Activated CD8-positive, alpha-beta memory T cell treated with anti-CD3 and anti-CD28 coated beads, Interleukin-2, amount 10 ng/mL, durations not matched to agents 7 days and 5 days (primary cell): ENCODE results near the gene ABT1. TPM values are rescaled to one million over a fixed set of nuclear protein-coding genes. Genes with fewer than 3 reads are reported as not detected.
A peak's percentile ranks its signal among the peaks of the same experiment; 100 is the strongest.

Experiments used
- ATAC-seq: fragments of 150-1000 bp; cut with Tn5 transposase; one replicate; pipeline ENCODE4 v1.10.0; 2021; ENCODE audit warnings: moderate library complexity
- CTCF ChIA-PET: fragments of 350-600 bp; sonication (Branson Sonifier 250); formaldehyde crosslinking; loops from one replicate; lab custom pipeline; 2021; ENCODE audit warnings: antibody characterized with exemption; lab: Charles Lee
- DNase-seq: peaks from one replicate; pipeline ENCODE4 v3.0.0-alpha.2; 2020
- H3K27ac Mint-ChIP-seq: one replicate; pipeline ENCODE4 v1.8.0; 2021; ENCODE audit warnings: mild to moderate bottlenecking, mixed read lengths
- H3K27me3 Mint-ChIP-seq: one replicate; pipeline ENCODE4 v1.8.0; 2021; ENCODE audit warnings: mixed read lengths
- H3K36me3 Mint-ChIP-seq: one replicate; pipeline ENCODE4 v1.8.0; 2021; ENCODE audit warnings: mild to moderate bottlenecking, mixed read lengths
- H3K4me1 Mint-ChIP-seq: one replicate; pipeline ENCODE4 v1.8.0; 2021; ENCODE audit warnings: mixed read lengths
- H3K4me3 Mint-ChIP-seq: one replicate; pipeline ENCODE4 v1.8.0; 2021; ENCODE audit warnings: mild to moderate bottlenecking, moderate library complexity, mixed read lengths
- H3K9me3 Mint-ChIP-seq: one replicate; pipeline ENCODE4 v1.8.0; 2022; ENCODE audit warnings: low read depth, mixed read lengths
- total RNA-seq, 2 experiments: library from RNA; stranded (reverse); gene quantifications; one replicate each; pipeline ENCODE4 v1.2.3, GENCODE V29; 2021

Gene ABT1
- total RNA-seq, 2 experiments from 2014 or later = 23.4 to 30.0 TPM

- ATAC-seq (no peak), DNase-seq (peak; percentile 63)
- Mint-ChIP-seq H3K4me1 (peaks cover 15% of the 10 kb centered on the region), H3K4me3 (no peak overlapping the region), H3K9me3 (no peaks in the 10 kb centered on the region), H3K27me3 (no peaks in the 10 kb centered on the region), H3K36me3 (no peaks in the 10 kb centered on the region), H3K27ac (peak overlapping the region; percentile 15)
- CTCF ChIA-PET = interaction anchor here (1.1 to 8.6 kb wide), 5 partner anchors 10 to 53 kb away, joined by 3 to 60 read pairs (median 6); partner anchors contain the start of gene HMGN4
Observed at GRCh38 chr6:26556263-26557070, 40.3 kb upstream of the ABT1 start.

- no peak for DNase-seq
- Mint-ChIP-seq H3K36me3 (no peaks in the 10 kb centered on the region), H3K4me3 (no peak overlapping the region), H3K4me1 (no peaks in the 10 kb centered on the region), H3K9me3 (no peaks in the 10 kb centered on the region), H3K27ac (no peak overlapping the region), H3K27me3 (no peaks in the 10 kb centered on the region)
- CTCF ChIA-PET = interaction anchor here (1.1 to 2.6 kb wide), 2 partner anchors 29 to 220 kb away, joined by 3 to 6 read pairs; no protein-coding TSS in a partner anchor
- no peak for ATAC-seq
Observed at GRCh38 chr6:26561533-26562466, 35.0 kb upstream of the ABT1 start.

- Mint-ChIP-seq H3K9me3 (no peaks in the 10 kb centered on the region), H3K27ac (no peak overlapping the region), H3K4me3 (no peak overlapping the region), H3K4me1 (peaks cover 4% of the 10 kb centered on the region), H3K36me3 (peaks cover under 1% of the 10 kb centered on the region), H3K27me3 (peaks cover under 1% of the 10 kb centered on the region)
- no peak for ATAC-seq
- no peak for DNase-seq
- CTCF ChIA-PET = interaction anchor here (1.0 to 1.3 kb wide), 4 partner anchors 9 to 217 kb away, joined by 3 to 4 read pairs (median 4); no protein-coding TSS in a partner anchor
Observed at GRCh38 chr6:26563488-26563887, 33.3 kb upstream of the ABT1 start.

- H3K27ac Mint-ChIP-seq = peak overlapping the region; percentile 93
Observed at GRCh38 chr6:26568601-26569432, 27.9 kb upstream of the ABT1 start.

GRCh38 chr6:26569433-26569764 is 27.4 kb upstream of the ABT1 start:
- H3K9me3 Mint-ChIP-seq = no peaks in the 10 kb centered on the region
- ATAC-seq (no peak), DNase-seq (no peak)
- peaks cover 5% of the 10 kb centered on the region for H3K27me3 Mint-ChIP-seq
- peak overlapping the region; percentile 93 for H3K27ac Mint-ChIP-seq
- H3K4me3 Mint-ChIP-seq = peak overlapping the region; percentile 98
- CTCF ChIA-PET = interaction anchor here (0.7 to 6.0 kb wide), 18 partner anchors 9 to 299 kb away, joined by 3 to 68 read pairs (median 6); partner anchors contain the start of gene HMGN4
- H3K36me3 Mint-ChIP-seq = peaks cover 3% of the 10 kb centered on the region
- peaks cover 38% of the 10 kb centered on the region for H3K4me1 Mint-ChIP-seq

More at GRCh38 chr6:26568601-26569432, 27.9 kb upstream of the ABT1 start:
- H3K27me3 Mint-ChIP-seq = peaks cover 5% of the 10 kb centered on the region
- no peaks in the 10 kb centered on the region for H3K9me3 Mint-ChIP-seq
- peak overlapping the region; percentile 98 for H3K4me3 Mint-ChIP-seq
- peaks cover 38% of the 10 kb centered on the region for H3K4me1 Mint-ChIP-seq
- ATAC-seq (peak; percentile 80), DNase-seq (peak; percentile 97)
- CTCF ChIA-PET = interaction anchor here (0.7 to 6.0 kb wide), 20 partner anchors 10 to 299 kb away, joined by 3 to 68 read pairs (median 6); partner anchors contain the start of gene HMGN4
- peaks cover 3% of the 10 kb centered on the region for H3K36me3 Mint-ChIP-seq

GRCh38 chr6:26570027-26570809 is 26.5 kb upstream of the ABT1 start:
- no peak overlapping the region for H3K4me3 Mint-ChIP-seq
- peaks cover 5% of the 10 kb centered on the region for H3K27me3 Mint-ChIP-seq
- peaks cover 3% of the 10 kb centered on the region for H3K36me3 Mint-ChIP-seq
- CTCF ChIA-PET = interaction anchor here (0.8 to 6.0 kb wide), 13 partner anchors 8 to 240 kb away, joined by 3 to 68 read pairs (median 6); no protein-coding TSS in a partner anchor
- no peak overlapping the region for H3K27ac Mint-ChIP-seq
- DNase-seq = no peak
- H3K4me1 Mint-ChIP-seq = peaks cover 38% of the 10 kb centered on the region
- no peak for ATAC-seq
- no peaks in the 10 kb centered on the region for H3K9me3 Mint-ChIP-seq

- H3K4me1 Mint-ChIP-seq = peaks cover 42% of the 10 kb centered on the region
Observed at GRCh38 chr6:26571592-26572296, 25.0 kb upstream of the ABT1 start.

GRCh38 chr6:26575494-26575939 is 21.2 kb upstream of the ABT1 start:
- Mint-ChIP-seq H3K9me3 (peaks cover 7% of the 10 kb centered on the region), H3K4me1 (peaks cover 36% of the 10 kb centered on the region), H3K27me3 (peaks cover 11% of the 10 kb centered on the region), H3K27ac (no peak overlapping the region), H3K36me3 (peaks cover 4% of the 10 kb centered on the region), H3K4me3 (no peak overlapping the region)
- ATAC-seq = no peak
- CTCF ChIA-PET = interaction anchor here (1.1 to 6.9 kb wide), 2 partner anchors 17 to 234 kb away, joined by 3 to 136 read pairs; no protein-coding TSS in a partner anchor
- no peak for DNase-seq

More at GRCh38 chr6:26571592-26572296, 25.0 kb upstream of the ABT1 start:
- no peaks in the 10 kb centered on the region for H3K9me3 Mint-ChIP-seq
- peaks cover 9% of the 10 kb centered on the region for H3K27me3 Mint-ChIP-seq
- peak overlapping the region; percentile 83 for H3K4me3 Mint-ChIP-seq
- H3K36me3 Mint-ChIP-seq = peaks cover 3% of the 10 kb centered on the region
- DNase-seq (peak; percentile 65), ATAC-seq (peak; percentile 34)
- CTCF ChIA-PET = interaction anchor here (0.6 to 6.9 kb wide), 23 partner anchors 8 to 1253 kb away, joined by 3 to 136 read pairs (median 4); no protein-coding TSS in a partner anchor
- H3K27ac Mint-ChIP-seq = peak overlapping the region; percentile 81

GRCh38 chr6:26576407-26576843 is 20.3 kb upstream of the ABT1 start:
- no peak for DNase-seq
- no peak for ATAC-seq
- peaks cover 4% of the 10 kb centered on the region for H3K36me3 Mint-ChIP-seq
- H3K27me3 Mint-ChIP-seq = peaks cover 15% of the 10 kb centered on the region
- CTCF ChIA-PET = interaction anchor here (1.1 to 6.9 kb wide), 3 partner anchors 16 to 246 kb away, joined by 3 to 136 read pairs (median 6); no protein-coding TSS in a partner anchor
- peaks cover 7% of the 10 kb centered on the region for H3K9me3 Mint-ChIP-seq
- H3K4me1 Mint-ChIP-seq = peaks cover 38% of the 10 kb centered on the region
- H3K27ac Mint-ChIP-seq = no peak overlapping the region
- peak overlapping the region; percentile 80 for H3K4me3 Mint-ChIP-seq

GRCh38 chr6:26576929-26577719 is 19.6 kb upstream of the ABT1 start:
- Mint-ChIP-seq H3K36me3 (peaks cover 4% of the 10 kb centered on the region), H3K9me3 (peaks cover 7% of the 10 kb centered on the region), H3K27ac (peak overlapping the region; percentile 68), H3K4me3 (peak overlapping the region; percentile 80), H3K27me3 (peaks cover 15% of the 10 kb centered on the region), H3K4me1 (peaks cover 31% of the 10 kb centered on the region)
- ATAC-seq (peak; percentile 45), DNase-seq (peak; percentile 78)
- CTCF ChIA-PET = interaction anchor here (1.4 to 6.9 kb wide), 3 partner anchors 15 to 255 kb away, joined by 5 to 136 read pairs (median 6); no protein-coding TSS in a partner anchor
